Rectal smooth muscle tissue (tissue), 1 donor: Measurements from ENCODE around the gene TPRG1.

Source experiments
- H3K27ac ChIP-seq: one replicate; pipeline ENCODE4 v1.7.0; 2013; ENCODE audit warnings: low read depth, low read length, inconsistent platforms
- H3K27me3 ChIP-seq: one replicate; pipeline ENCODE4 v1.7.0; 2013; ENCODE audit warnings: low read length; ENCODE audit not compliant: control insufficient read depth, insufficient read depth
- H3K36me3 ChIP-seq: one replicate; pipeline ENCODE4 v1.7.0; 2013; ENCODE audit warnings: low read length; ENCODE audit not compliant: control insufficient read depth, insufficient read depth
- H3K4me1 ChIP-seq: one replicate; pipeline ENCODE4 v1.7.0; 2013; ENCODE audit warnings: low read length; ENCODE audit not compliant: control insufficient read depth, insufficient read depth
- H3K4me3 ChIP-seq: one replicate; pipeline ENCODE4 v1.7.0; 2013; ENCODE audit warnings: low read length
- H3K9ac ChIP-seq: one replicate; pipeline ENCODE4 v1.7.0; 2013; ENCODE audit warnings: low read length

Gene TPRG1

GRCh38 chr3:189276444-189277219 is 104.9 kb downstream of the TPRG1 start:
- peaks cover 5% of the 10 kb centered on the region for H3K4me1 ChIP-seq

GRCh38 chr3:189277711-189278110 is 105.9 kb downstream of the TPRG1 start:
- Histone ChIP-seq H3K4me1 (peaks cover 5% of the 10 kb centered on the region), H3K36me3 (no peaks in the 10 kb centered on the region), H3K4me3 (no peak overlapping the region), H3K9ac (no peak overlapping the region), H3K27me3 (no peaks in the 10 kb centered on the region), H3K27ac (no peak overlapping the region)

More at GRCh38 chr3:189276444-189277219, 104.9 kb downstream of the TPRG1 start:
- H3K27me3 ChIP-seq, result no peaks in the 10 kb centered on the region
- no peaks in the 10 kb centered on the region for H3K36me3 ChIP-seq
- no peak overlapping the region for H3K4me3 ChIP-seq
- H3K27ac ChIP-seq, result no peak overlapping the region
- no peak overlapping the region for H3K9ac ChIP-seq

- H3K27me3 ChIP-seq, result no peaks in the 10 kb centered on the region
- H3K9ac ChIP-seq, result no peak overlapping the region
- no peak overlapping the region for H3K27ac ChIP-seq
- peaks cover 5% of the 10 kb centered on the region for H3K4me1 ChIP-seq
- no peak overlapping the region for H3K4me3 ChIP-seq
- no peaks in the 10 kb centered on the region for H3K36me3 ChIP-seq
Observed at GRCh38 chr3:189278221-189278620, 106.5 kb downstream of the TPRG1 start.

GRCh38 chr3:189282189-189282588 is 110.4 kb downstream of the TPRG1 start:
- H3K27me3 ChIP-seq, result no peaks in the 10 kb centered on the region
- H3K9ac ChIP-seq, result no peak overlapping the region
- no peak overlapping the region for H3K27ac ChIP-seq
- no peak overlapping the region for H3K4me3 ChIP-seq
- H3K4me1 ChIP-seq, result no peaks in the 10 kb centered on the region
- H3K36me3 ChIP-seq, result no peaks in the 10 kb centered on the region

- Histone ChIP-seq H3K4me3 (no peak overlapping the region), H3K27ac (no peak overlapping the region), H3K4me1 (no peaks in the 10 kb centered on the region), H3K36me3 (no peaks in the 10 kb centered on the region), H3K9ac (no peak overlapping the region), H3K27me3 (no peaks in the 10 kb centered on the region)
Observed at GRCh38 chr3:189282741-189283140, 111.0 kb downstream of the TPRG1 start.

GRCh38 chr3:189286188-189286587 is 114.4 kb downstream of the TPRG1 start:
- no peaks in the 10 kb centered on the region for H3K36me3 ChIP-seq

GRCh38 chr3:189286916-189287315 is 115.1 kb downstream of the TPRG1 start:
- H3K9ac ChIP-seq, result no peak overlapping the region
- H3K4me3 ChIP-seq, result no peak overlapping the region
- H3K4me1 ChIP-seq, result no peaks in the 10 kb centered on the region
- no peaks in the 10 kb centered on the region for H3K36me3 ChIP-seq
- H3K27ac ChIP-seq, result no peak overlapping the region
- H3K27me3 ChIP-seq, result no peaks in the 10 kb centered on the region

More at GRCh38 chr3:189286188-189286587, 114.4 kb downstream of the TPRG1 start:
- Histone ChIP-seq H3K9ac (no peak overlapping the region), H3K27ac (no peak overlapping the region), H3K27me3 (no peaks in the 10 kb centered on the region), H3K4me1 (no peaks in the 10 kb centered on the region), H3K4me3 (no peak overlapping the region)

- H3K27ac ChIP-seq, result no peak overlapping the region
- no peak overlapping the region for H3K9ac ChIP-seq
- no peaks in the 10 kb centered on the region for H3K4me1 ChIP-seq
- H3K27me3 ChIP-seq, result no peaks in the 10 kb centered on the region
- H3K4me3 ChIP-seq, result no peak overlapping the region
- no peaks in the 10 kb centered on the region for H3K36me3 ChIP-seq
Observed at GRCh38 chr3:189288348-189289235, 116.8 kb downstream of the TPRG1 start.

- Histone ChIP-seq H3K4me1 (no peaks in the 10 kb centered on the region), H3K36me3 (no peaks in the 10 kb centered on the region), H3K27me3 (no peaks in the 10 kb centered on the region), H3K27ac (no peak overlapping the region), H3K9ac (no peak overlapping the region), H3K4me3 (no peak overlapping the region)
Observed at GRCh38 chr3:189289251-189289650, 117.5 kb downstream of the TPRG1 start.

- Histone ChIP-seq H3K27ac (no peak overlapping the region), H3K4me1 (no peaks in the 10 kb centered on the region), H3K27me3 (no peaks in the 10 kb centered on the region), H3K36me3 (no peaks in the 10 kb centered on the region), H3K4me3 (no peak overlapping the region), H3K9ac (no peak overlapping the region)
Observed at GRCh38 chr3:189292667-189293484, 121.1 kb downstream of the TPRG1 start.

- no peaks in the 10 kb centered on the region for H3K4me1 ChIP-seq
- H3K27ac ChIP-seq, result no peak overlapping the region
- H3K27me3 ChIP-seq, result no peaks in the 10 kb centered on the region
- no peak overlapping the region for H3K9ac ChIP-seq
- no peak overlapping the region for H3K4me3 ChIP-seq
- H3K36me3 ChIP-seq, result no peaks in the 10 kb centered on the region
Observed at GRCh38 chr3:189294649-189295048, 122.9 kb downstream of the TPRG1 start.

- H3K4me3 ChIP-seq, result no peak overlapping the region
- H3K27me3 ChIP-seq, result no peaks in the 10 kb centered on the region
- H3K4me1 ChIP-seq, result no peaks in the 10 kb centered on the region
- no peaks in the 10 kb centered on the region for H3K36me3 ChIP-seq
- no peak overlapping the region for H3K9ac ChIP-seq
- H3K27ac ChIP-seq, result no peak overlapping the region
Observed at GRCh38 chr3:189295089-189295488, 123.3 kb downstream of the TPRG1 start.
